BLaER1 (cell line): ENCODE data around the gene LUC7L.
"Not testable (repeated sequence)": the region's sequence is repeated elsewhere in the genome, so short reads cannot be mapped to it uniquely, and the experiment has no call there.

ENCODE experiments used
- H3K27ac ChIP-seq: shearing (Covaris generic); formaldehyde crosslinking; 2 replicates; pipeline ENCODE4 v1.8.1; 2022
- H3K27me3 ChIP-seq: shearing (Covaris generic); formaldehyde crosslinking; 2 replicates; pipeline ENCODE4 v1.8.1; 2022
- H3K36me3 ChIP-seq: shearing (Covaris generic); formaldehyde crosslinking; 2 replicates; pipeline ENCODE4 v1.8.1; 2022
- H3K4me1 ChIP-seq: shearing (Covaris generic); formaldehyde crosslinking; 2 replicates; pipeline ENCODE4 v1.8.1; 2022
- H3K4me2 ChIP-seq: shearing (Covaris generic); formaldehyde crosslinking; 2 replicates; pipeline ENCODE4 v1.8.1; 2022
- H3K4me3 ChIP-seq: shearing (Covaris generic); formaldehyde crosslinking; 2 replicates; pipeline ENCODE4 v1.8.1; 2022
- H3K9ac ChIP-seq: shearing (Covaris generic); formaldehyde crosslinking; 2 replicates; pipeline ENCODE4 v1.8.1; 2022
- H3K9me3 ChIP-seq: shearing (Covaris generic); formaldehyde crosslinking; 2 replicates; pipeline ENCODE4 v1.8.1; 2022
- H4K20me1 ChIP-seq: shearing (Covaris generic); formaldehyde crosslinking; 2 replicates; pipeline ENCODE4 v1.8.1; 2022
- Cebpa-rat ChIP-seq: shearing (Covaris generic); IDR thresholded peaks from 2 replicates; pipeline ENCODE4 v1.8.1; 2022

The LUC7L gene

GRCh38 chr16:159136-159849 is 70.0 kb downstream of the LUC7L start:
- no peak overlapping the region for H3K4me3 ChIP-seq
- H3K9me3 ChIP-seq = no peaks in the 10 kb centered on the region
- no peak overlapping the region for H3K27ac ChIP-seq
- no peak for TF ChIP-seq Cebpa-rat
- H3K4me1 ChIP-seq = no peaks in the 10 kb centered on the region
- H4K20me1 ChIP-seq = peaks cover 16% of the 10 kb centered on the region; the same call in 1 of the 2 replicates
- H3K36me3 ChIP-seq = no peaks in the 10 kb centered on the region
- peaks cover 69% of the 10 kb centered on the region for H3K27me3 ChIP-seq
- H3K9ac ChIP-seq = no peak overlapping the region
- no peak overlapping the region for H3K4me2 ChIP-seq

GRCh38 chr16:155031-155398 is 74.2 kb downstream of the LUC7L start:
- Histone ChIP-seq H3K4me1 (peaks cover 8% of the 10 kb centered on the region), H3K4me3 (no peak overlapping the region), H3K36me3 (no peaks in the 10 kb centered on the region), H3K27ac (no peak overlapping the region), H3K9ac (no peak overlapping the region), H3K4me2 (peak overlapping the region; percentile 61), H4K20me1 (no peaks in the 10 kb centered on the region), H3K9me3 (no peaks in the 10 kb centered on the region), H3K27me3 (peaks cover 36% of the 10 kb centered on the region)
- no peak for TF ChIP-seq Cebpa-rat

- peak overlapping the region; percentile 25 for H3K4me3 ChIP-seq
- no peak overlapping the region for H3K27ac ChIP-seq
- peak overlapping the region; percentile 61 for H3K4me2 ChIP-seq
These were observed 74.8 kb downstream of the LUC7L start for GRCh38 chr16:154217-155030.

GRCh38 chr16:153550-154216 is 75.6 kb downstream of the LUC7L start:
- H4K20me1 ChIP-seq, H3K4me3 ChIP-seq: not testable (repeated sequence)
- H3K27me3 ChIP-seq = peaks cover 34% of the 10 kb centered on the region

More at GRCh38 chr16:154217-155030, 74.8 kb downstream of the LUC7L start:
- Histone ChIP-seq H3K36me3 (no peaks in the 10 kb centered on the region), H3K9ac (no peak overlapping the region), H3K9me3 (no peaks in the 10 kb centered on the region), H4K20me1 (no peaks in the 10 kb centered on the region), H3K4me1 (peaks cover 8% of the 10 kb centered on the region), H3K27me3 (peaks cover 32% of the 10 kb centered on the region)
- no peak for TF ChIP-seq Cebpa-rat

GRCh38 chr16:153129-153521 is 76.1 kb downstream of the LUC7L start:
- H3K4me3 ChIP-seq, H3K27ac ChIP-seq, H3K36me3 ChIP-seq, H4K20me1 ChIP-seq, H3K4me1 ChIP-seq, H3K4me2 ChIP-seq, H3K9me3 ChIP-seq, H3K9ac ChIP-seq: not testable (repeated sequence)
- H3K27me3 ChIP-seq = peaks cover 35% of the 10 kb centered on the region

More at GRCh38 chr16:153550-154216, 75.6 kb downstream of the LUC7L start:
- not testable (repeated sequence) for H3K27ac ChIP-seq, H3K4me1 ChIP-seq, H3K4me2 ChIP-seq, H3K36me3 ChIP-seq, H3K9ac ChIP-seq, H3K9me3 ChIP-seq

GRCh38 chr16:152141-153128 is 76.8 kb downstream of the LUC7L start, which contains the start of gene HBZ:
TSS of gene HBZ (plus strand) at chr16:152644. CDS start at chr16:152910, 266 bp downstream.
- H3K4me1 ChIP-seq = peaks cover 8% of the 10 kb centered on the region
- no peak within 1 kb of the TSS for H3K27ac ChIP-seq
- H3K27me3 ChIP-seq = peaks cover 35% of the 10 kb centered on the region
- H3K4me3 ChIP-seq = no peak within 1 kb of the TSS
- H3K4me2 ChIP-seq = peak within 1 kb of the TSS; percentile 53
- H3K9me3 ChIP-seq = no peaks in the 10 kb centered on the region
- H4K20me1 ChIP-seq = no peaks in the 10 kb centered on the region
- H3K9ac ChIP-seq = no peak within 1 kb of the TSS
- no peak for TF ChIP-seq Cebpa-rat
- no peaks in the 10 kb centered on the region for H3K36me3 ChIP-seq

GRCh38 chr16:149024-149660 is 80.1 kb downstream of the LUC7L start:
- peaks cover 7% of the 10 kb centered on the region for H3K27me3 ChIP-seq
- H3K9ac ChIP-seq = no peak overlapping the region
- no peak for TF ChIP-seq Cebpa-rat
- no peaks in the 10 kb centered on the region for H3K9me3 ChIP-seq
- no peak overlapping the region for H3K4me3 ChIP-seq
- peaks cover 8% of the 10 kb centered on the region for H3K4me1 ChIP-seq
- no peak overlapping the region for H3K27ac ChIP-seq
- H3K4me2 ChIP-seq = no peak overlapping the region
- no peaks in the 10 kb centered on the region for H4K20me1 ChIP-seq
- H3K36me3 ChIP-seq = no peaks in the 10 kb centered on the region

GRCh38 chr16:146646-147045 is 82.6 kb downstream of the LUC7L start:
- H3K4me1 ChIP-seq = no peaks in the 10 kb centered on the region
- H4K20me1 ChIP-seq = no peaks in the 10 kb centered on the region
- no peak overlapping the region for H3K27ac ChIP-seq
- TF ChIP-seq Cebpa-rat = no peak
- H3K27me3 ChIP-seq = peaks cover 6% of the 10 kb centered on the region; the same call in 1 of the 2 replicates
- H3K4me3 ChIP-seq = no peak overlapping the region
- no peak overlapping the region for H3K9ac ChIP-seq
- no peaks in the 10 kb centered on the region for H3K9me3 ChIP-seq
- no peaks in the 10 kb centered on the region for H3K36me3 ChIP-seq
- no peak overlapping the region for H3K4me2 ChIP-seq

GRCh38 chr16:144797-145252 is 84.4 kb downstream of the LUC7L start:
- Histone ChIP-seq H3K4me2 (no peak overlapping the region), H3K9ac (no peak overlapping the region), H4K20me1 (no peaks in the 10 kb centered on the region), H3K27ac (no peak overlapping the region), H3K9me3 (no peaks in the 10 kb centered on the region), H3K36me3 (no peaks in the 10 kb centered on the region), H3K4me1 (no peaks in the 10 kb centered on the region), H3K27me3 (peaks cover 6% of the 10 kb centered on the region; the same call in 1 of the 2 replicates), H3K4me3 (no peak overlapping the region)
- TF ChIP-seq Cebpa-rat = no peak
